Liver (tissue), 3 donors: Measurements from ENCODE around the gene COL5A1.

Experiments used
- ATF3 ChIP-seq: IDR thresholded peaks from 2 replicates; pipeline ENCODE4 v1.6.1; 2016; ENCODE audit warnings: antibody characterized with exemption
- CTCF ChIP-seq: fragments of 150-350 bp; IDR thresholded peaks from 2 replicates; pipeline ENCODE4 v1.5.1; 2017; ENCODE audit warnings: improper control_type of control experiment, low read depth, low read length; ENCODE audit not compliant: missing input control
- EGR1 ChIP-seq, 2 donors: IDR thresholded peaks; 2 replicates each; pipeline ENCODE4 v1.6.1; 2016 to 2018; ENCODE audit warnings: antibody characterized with exemption in 2 of 2, low read depth in 2 of 2
- GABPA ChIP-seq, 2 donors: IDR thresholded peaks in 1 of 2; conservative IDR thresholded peaks in 1 of 2; 2 replicates each; pipeline ENCODE4 v1.6.1; 2016; ENCODE audit warnings: antibody characterized with exemption in 2 of 2, mild to moderate bottlenecking in 1 of 2, moderate library complexity in 1 of 2
- JUND ChIP-seq, 2 donors: IDR thresholded peaks; 2 replicates each; pipeline ENCODE4 v1.6.1; 2016; ENCODE audit warnings: antibody characterized with exemption in 2 of 2
- MAX ChIP-seq: IDR thresholded peaks from 2 replicates; pipeline ENCODE4 v1.6.1; 2016; ENCODE audit warnings: antibody characterized with exemption
- NR2F2 ChIP-seq: IDR thresholded peaks from 2 replicates; pipeline ENCODE4 v1.6.1; 2016; ENCODE audit warnings: antibody characterized with exemption
- RAD21 ChIP-seq, 2 donors: IDR thresholded peaks; 2 replicates each; pipeline ENCODE4 v1.6.1; 2016; ENCODE audit warnings: antibody characterized with exemption in 2 of 2, mild to moderate bottlenecking in 2 of 2
- REST ChIP-seq: IDR thresholded peaks from 2 replicates; pipeline ENCODE4 v1.6.1; 2016; ENCODE audit warnings: antibody characterized with exemption, mild to moderate bottlenecking
- RXRA ChIP-seq, 2 donors: IDR thresholded peaks; 2 replicates each; pipeline ENCODE4 v1.6.1; 2017 to 2018; ENCODE audit warnings: antibody characterized with exemption in 2 of 2, mild to moderate bottlenecking in 1 of 2
- SP1 ChIP-seq: IDR thresholded peaks from 2 replicates; pipeline ENCODE4 v1.6.1; 2018; ENCODE audit warnings: antibody characterized with exemption, mild to moderate bottlenecking
- TAF1 ChIP-seq: conservative IDR thresholded peaks from 2 replicates; pipeline ENCODE4 v1.6.1; 2016; ENCODE audit warnings: antibody characterized with exemption, mild to moderate bottlenecking
- YY1 ChIP-seq: IDR thresholded peaks from 2 replicates; pipeline ENCODE4 v1.6.1; 2016; ENCODE audit warnings: antibody characterized with exemption, mild to moderate bottlenecking
- ZBTB33 ChIP-seq: IDR thresholded peaks from 2 replicates; pipeline ENCODE4 v1.6.1; 2016; ENCODE audit warnings: antibody characterized with exemption
- donor health status: healthy.
- donor health status: healthy.

GRCh38 chr9:134663084-134663483 is 21.5 kb downstream of the COL5A1 start:
- no peak for TF ChIP-seq CTCF
- TF ChIP-seq MAX = no peak
- TF ChIP-seq RAD21 (IDR thresholded peaks at IDR 0.05) = no peak
- no peak for TF ChIP-seq TAF1
- TF ChIP-seq YY1 = no peak
- no peak for TF ChIP-seq REST
- no peak for TF ChIP-seq SP1
- no peak for TF ChIP-seq RXRA (IDR thresholded peaks at IDR 0.05)
- no peak for TF ChIP-seq JUND (IDR thresholded peaks at IDR 0.05)
- no peak for TF ChIP-seq ZBTB33
- TF ChIP-seq ATF3 = no peak
- no peak for TF ChIP-seq NR2F2
- TF ChIP-seq GABPA (IDR thresholded peaks at IDR 0.05 in 1 of 2, conservative IDR thresholded peaks at IDR 0.05 in 1 of 2) = no peak
- TF ChIP-seq EGR1 (IDR thresholded peaks at IDR 0.05; ENCODE audit: low read depth in 2 of 2) = no peak
